Fibroblast of villous mesenchyme (primary cell): ENCODE data around the gene ZNF565. TPM values are rescaled to one million over a fixed set of nuclear protein-coding genes. Genes with fewer than 3 reads are reported as not detected.

Source experiments
- DNase-seq: peaks from one replicate; pipeline ENCODE4 v3.0.0-alpha.2; 2010; ENCODE audit warnings: low read depth
- H3K4me3 ChIP-seq: 2 replicates; pipeline ENCODE4 v1.5.1; 2011; ENCODE audit warnings: low read depth, mild to moderate bottlenecking, low read length
- CTCF ChIP-seq: IDR thresholded peaks from 2 replicates; pipeline ENCODE4 v1.5.1; 2012; ENCODE audit warnings: low read depth, mild to moderate bottlenecking, low read length; ENCODE audit not compliant: insufficient read depth
- total RNA-seq: library from RNA; depleted of rRNA; stranded (reverse); fragments of >200 nt; gene quantifications from 2 replicates; pipeline ENCODE4 v1.2.3, GENCODE V29; 2012

ZNF565 gene
- total RNA-seq: 1.6 and 4.3 TPM in 2 replicates

GRCh38 chr19:36214386-36215275, at the start of gene ZNF565, which contains the start of gene ZNF146:
ZNF565 (minus strand) TSS chr19:36214665; CDS start chr19:36201985, 12,680 bp downstream.
ZNF146 (plus strand) TSS chr19:36215106; CDS start chr19:36236441, 21,335 bp downstream.
- peak; percentile 99 for DNase-seq
- peak within 1 kb of the TSS; percentile 90 for H3K4me3 ChIP-seq
- no peak for TF ChIP-seq CTCF

DNA sequence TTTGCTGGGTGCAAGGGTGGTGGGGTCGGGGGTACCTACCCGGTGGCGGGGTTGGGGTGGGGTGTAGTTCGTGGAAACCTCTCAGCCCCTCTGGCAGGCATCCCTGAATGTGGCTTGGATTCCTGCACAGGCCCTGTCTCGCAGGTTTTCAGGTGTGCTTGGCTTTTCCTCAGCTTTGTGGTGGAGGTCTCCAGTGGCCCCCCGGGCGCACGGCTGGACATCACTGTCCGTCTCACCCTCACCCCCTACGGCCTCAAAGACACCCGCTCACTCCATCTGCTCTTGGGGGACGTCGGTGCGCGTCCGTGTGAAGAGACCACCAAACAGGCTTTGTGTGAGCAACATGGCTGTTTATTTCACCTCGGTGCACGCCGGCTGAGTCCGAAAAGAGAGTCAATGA, 44.7 kb upstream of the ZNF565 start:
- DNase-seq: no peak
- no peak for TF ChIP-seq CTCF
- no peak overlapping the region for H3K4me3 ChIP-seq

- no peak for DNase-seq
- no peak for TF ChIP-seq CTCF
- H3K4me3 ChIP-seq: no peak overlapping the region
Measured at GRCh38 chr19:36258028-36258875, 43.8 kb upstream of the ZNF565 start.

DNA sequence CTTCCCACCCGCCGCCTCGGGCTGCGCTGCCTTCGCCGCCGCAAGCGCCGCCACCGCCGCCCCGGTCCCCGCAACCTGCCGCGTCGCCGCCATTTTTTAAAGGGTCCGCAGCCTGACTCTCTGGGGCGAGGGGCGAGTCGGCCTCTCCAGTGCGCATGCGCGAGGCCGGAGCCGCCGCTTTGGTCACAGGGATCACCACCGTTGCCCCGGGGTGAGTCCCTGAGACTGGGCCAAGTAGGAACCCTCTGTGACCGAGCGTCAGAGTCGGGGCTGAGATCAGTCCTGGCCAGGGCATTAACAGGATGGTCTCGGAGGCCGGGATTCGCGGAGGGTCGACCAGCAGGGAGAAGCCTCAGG, 43.0 kb upstream of the ZNF565 start:
- DNase-seq: no peak

GRCh38 chr19:36256853-36257519, 42.5 kb upstream of the ZNF565 start:
- peak overlapping the region; percentile 37 for H3K4me3 ChIP-seq
- no peak for DNase-seq
- TF ChIP-seq CTCF: no peak

More for the DNA sequence above, 43.0 kb upstream of the ZNF565 start:
- TF ChIP-seq CTCF: no peak
- peak overlapping the region; percentile 37 for H3K4me3 ChIP-seq

- DNase-seq: no peak
- TF ChIP-seq CTCF: no peak
Measured at GRCh38 chr19:36256064-36256463, 41.6 kb upstream of the ZNF565 start.

More at GRCh38 chr19:36256064-36256463, 41.6 kb upstream of the ZNF565 start:
- H3K4me3 ChIP-seq: no peak overlapping the region
